Tibial nerve (tissue), 4 donors: Measurements from ENCODE around the gene ADRM1. TPM values are rescaled to one million over a fixed set of nuclear protein-coding genes. Genes with fewer than 3 reads are reported as not detected.

Experiments
- DNase-seq, 2 donors: peaks; one replicate each; pipeline ENCODE4 v3.0.0-alpha.2; 2019; ENCODE audit warnings: low spot score in 2 of 2
- H3K27ac ChIP-seq, 4 donors: fragments of 200-600 bp; sonication (generic) in 3 of 4; one replicate each; pipeline ENCODE4 v1.5.1; 2017 to 2019; ENCODE audit warnings: mild to moderate bottlenecking in 1 of 4
- H3K27me3 ChIP-seq, 2 donors: fragments of 200-600 bp; sonication (generic) in 1 of 2; one replicate each; pipeline versions ENCODE4 v1.5.1 to v1.6.0; 2017 to 2019
- H3K36me3 ChIP-seq, 3 donors: fragments of 200-600 bp; sonication (generic); one replicate each; pipeline ENCODE4 v1.5.1; 2018 to 2019
- H3K4me1 ChIP-seq, 4 donors: fragments of 200-600 bp; sonication (generic) in 3 of 4; one replicate each; pipeline ENCODE4 v1.5.1; 2017 to 2019
- H3K4me3 ChIP-seq, 4 donors: fragments of 200-600 bp; sonication (generic) in 3 of 4; one replicate each; pipeline ENCODE4 v1.5.1; 2017 to 2019; ENCODE audit warnings: mild to moderate bottlenecking in 1 of 4, moderate library complexity in 1 of 4
- H3K9me3 ChIP-seq, 4 donors: fragments of 200-600 bp; sonication (generic) in 3 of 4; one replicate each; pipeline ENCODE4 v1.5.1; 2017 to 2019
- CTCF ChIP-seq, 5 experiments: fragments of 200-600 bp in 3 of 5; fragments of 450-650 bp in 2 of 5; sonication (generic) in 3 of 5; IDR thresholded peaks; one replicate each; pipeline ENCODE4 v1.5.1; 2016 to 2019; ENCODE audit warnings: antibody characterized with exemption in 5 of 5, mild to moderate bottlenecking in 3 of 5, moderate library complexity in 2 of 5
- EP300 ChIP-seq, 2 donors: sonication (generic); formaldehyde crosslinking; IDR thresholded peaks; one replicate each; pipeline ENCODE4 v1.6.1; 2017; ENCODE audit warnings: antibody characterized with exemption in 2 of 2, mild to moderate bottlenecking in 1 of 2
- POLR2A ChIP-seq, 2 donors: fragments of 450-650 bp; IDR thresholded peaks; one replicate each; pipeline ENCODE4 v1.6.1; 2017; ENCODE audit warnings: antibody characterized with exemption in 2 of 2, mild to moderate bottlenecking in 2 of 2, moderate library complexity in 2 of 2
- WGBS, 2 donors: methylation state at CpG; one replicate each; pipeline ENCODE4 v1.1.5; 2018; 5-methylcytosine and 5-hydroxymethylcytosine counted together
- total RNA-seq, 4 donors: library from RNA; depleted of rRNA; stranded (reverse); fragments of >200 nt; gene quantifications; one replicate each; pipeline ENCODE4 v1.1.0, GENCODE V29; 2016

The ADRM1 gene
- total RNA-seq, 4 donors from 2014 or later: 111 to 132 (median 129) TPM

GRCh38 chr20:62330576-62331317 is 27.9 kb downstream of the ADRM1 start:
- TF ChIP-seq CTCF (IDR thresholded peaks at IDR 0.05): no peak
- no peak for TF ChIP-seq EP300 (IDR thresholded peaks at IDR 0.05)
- no peak for TF ChIP-seq POLR2A (IDR thresholded peaks at IDR 0.05)
- H3K36me3 ChIP-seq: peaks cover 0 to 98% (median 0%) of the 10 kb centered on the region in 3 donors
- no peaks in the 10 kb centered on the region for H3K4me1 ChIP-seq
- H3K9me3 ChIP-seq: no peaks in the 10 kb centered on the region
- 84 to 87% methylated on average over 29 to 44 of the region's 46 CpGs for WGBS, 2 donors
- H3K27me3 ChIP-seq: no peaks in the 10 kb centered on the region
- H3K27ac ChIP-seq: no peak overlapping the region
- no peak overlapping the region for H3K4me3 ChIP-seq
- DNase-seq: no peak

GRCh38 chr20:62331347-62331746 is 28.6 kb downstream of the ADRM1 start:
- TF ChIP-seq POLR2A (IDR thresholded peaks at IDR 0.05): no peak
- TF ChIP-seq CTCF (IDR thresholded peaks at IDR 0.05): no peak
- no peak for TF ChIP-seq EP300 (IDR thresholded peaks at IDR 0.05)
- H3K36me3 ChIP-seq: peaks cover 0 to 98% (median 0%) of the 10 kb centered on the region in 3 donors
- DNase-seq: no peak

DNA sequence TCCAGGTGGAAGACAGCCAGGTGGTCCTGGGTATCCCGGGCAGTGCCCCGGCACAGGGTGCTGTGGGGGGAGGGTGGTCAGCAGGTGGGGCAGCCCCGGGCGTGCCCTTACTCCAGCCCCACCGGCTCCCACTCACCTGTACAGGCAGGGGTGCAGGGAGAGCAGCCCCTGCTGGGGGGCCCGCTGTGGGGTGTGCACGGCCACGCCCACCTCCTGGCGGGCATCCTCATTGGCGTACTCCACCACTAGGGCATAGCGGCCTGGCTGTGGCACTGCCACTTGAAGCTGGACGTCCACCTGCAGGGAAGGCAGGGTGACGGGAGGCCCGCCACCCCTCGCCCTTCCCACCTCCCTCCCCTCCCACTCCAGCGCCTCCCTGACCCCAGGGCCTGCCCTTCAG is 29.6 kb downstream of the ADRM1 start:
- H3K27me3 ChIP-seq: no peaks in the 10 kb centered on the region
- no peak for DNase-seq
- 86 to 88% methylated on average over 7 to 15 of the region's 16 CpGs for WGBS, 2 donors
- peaks cover 0 to 98% (median 0%) of the 10 kb centered on the region in 3 donors for H3K36me3 ChIP-seq
- H3K4me1 ChIP-seq: no peaks in the 10 kb centered on the region
- no peak overlapping the region for H3K4me3 ChIP-seq
- H3K9me3 ChIP-seq: no peaks in the 10 kb centered on the region
- no peak overlapping the region for H3K27ac ChIP-seq
- TF ChIP-seq POLR2A (IDR thresholded peaks at IDR 0.05) (no peak), EP300 (IDR thresholded peaks at IDR 0.05) (no peak), CTCF (IDR thresholded peaks at IDR 0.05) (no peak)

More at GRCh38 chr20:62331347-62331746, 28.6 kb downstream of the ADRM1 start:
- Histone ChIP-seq H3K4me3 (no peak overlapping the region), H3K27ac (no peak overlapping the region), H3K27me3 (no peaks in the 10 kb centered on the region), H3K4me1 (no peaks in the 10 kb centered on the region), H3K9me3 (no peaks in the 10 kb centered on the region)
- WGBS, 2 donors: 91% methylated on average over 19 of the region's 19 CpGs

- 88 to 91% methylated on average over 16 to 22 of the region's 34 CpGs for WGBS, 2 donors
- TF ChIP-seq POLR2A (IDR thresholded peaks at IDR 0.05) (no peak), EP300 (IDR thresholded peaks at IDR 0.05) (no peak), CTCF (IDR thresholded peaks at IDR 0.05) (no peak)
- H3K27ac ChIP-seq: no peak overlapping the region
These were observed 30.4 kb downstream of the ADRM1 start for GRCh38 chr20:62332989-62333819.

More at GRCh38 chr20:62332989-62333819, 30.4 kb downstream of the ADRM1 start:
- Histone ChIP-seq H3K9me3 (no peaks in the 10 kb centered on the region), H3K36me3 (peaks cover 0 to 98% (median 0%) of the 10 kb centered on the region in 3 donors), H3K27me3 (no peaks in the 10 kb centered on the region), H3K4me1 (no peaks in the 10 kb centered on the region), H3K4me3 (no peak overlapping the region)
- DNase-seq: no peak
